Liver (tissue), 9 donors: Measurements from ENCODE around the gene CATSPER1. TPM values are rescaled to one million over a fixed set of nuclear protein-coding genes. Genes with fewer than 3 reads are reported as not detected.

Experiments
- DNase-seq: peaks from one replicate; pipeline ENCODE4 v3.0.0-alpha.2; 2017; ENCODE audit warnings: low spot score
- H3K27ac ChIP-seq, 2 donors: one replicate each; pipeline ENCODE4 v1.7.0; 2013; ENCODE audit warnings: inconsistent platforms in 2 of 2, low read length in 2 of 2, control low read depth in 1 of 2, low read depth in 1 of 2, mild to moderate bottlenecking in 1 of 2
- H3K27me3 ChIP-seq, 4 donors: one replicate each; pipeline versions ENCODE4 v1.6.1 to v1.7.0; 2013; ENCODE audit warnings: low read length in 3 of 4, inconsistent platforms in 1 of 4, mild to moderate bottlenecking in 1 of 4, moderate library complexity in 1 of 4; ENCODE audit not compliant: control insufficient read depth in 4 of 4, insufficient read depth in 4 of 4
- H3K36me3 ChIP-seq, 4 donors: one replicate each; pipeline versions ENCODE4 v1.6.1 to v1.7.0; 2013; ENCODE audit warnings: low read length in 3 of 4, mild to moderate bottlenecking in 3 of 4, low read depth in 1 of 4, moderate library complexity in 1 of 4; ENCODE audit not compliant: control insufficient read depth in 4 of 4, insufficient read depth in 3 of 4
- H3K4me1 ChIP-seq, 4 donors: one replicate each; pipeline versions ENCODE4 v1.6.1 to v1.7.0; 2013; ENCODE audit warnings: low read length in 3 of 4, mild to moderate bottlenecking in 3 of 4, moderate library complexity in 1 of 4; ENCODE audit not compliant: control insufficient read depth in 4 of 4, insufficient read depth in 4 of 4
- H3K4me3 ChIP-seq, 3 donors: one replicate each; pipeline versions ENCODE4 v1.6.1 to v1.7.0; 2013; ENCODE audit warnings: low read length in 3 of 3, control low read depth in 1 of 3, low read depth in 1 of 3, mild to moderate bottlenecking in 1 of 3
- H3K9ac ChIP-seq, 2 donors: one replicate each; pipeline ENCODE4 v1.7.0; 2013; ENCODE audit warnings: low read length in 2 of 2, mild to moderate bottlenecking in 2 of 2, moderate library complexity in 2 of 2, control low read depth in 1 of 2, low read depth in 1 of 2
- H3K9me3 ChIP-seq, 4 donors: one replicate each; pipeline versions ENCODE4 v1.6.1 to v1.7.0; 2013; ENCODE audit warnings: low read length in 3 of 4; ENCODE audit not compliant: control insufficient read depth in 4 of 4
- EGR1 ChIP-seq, 2 donors: IDR thresholded peaks; 2 replicates each; pipeline ENCODE4 v1.6.1; 2016 to 2018; ENCODE audit warnings: antibody characterized with exemption in 2 of 2, low read depth in 2 of 2
- FOXA1 ChIP-seq: IDR thresholded peaks from 2 replicates; pipeline ENCODE4 v1.6.1; 2016; ENCODE audit warnings: antibody characterized with exemption
- FOXA2 ChIP-seq: IDR thresholded peaks from 2 replicates; pipeline ENCODE4 v1.6.1; 2016; ENCODE audit warnings: antibody characterized with exemption
- HNF4A ChIP-seq, 2 donors: conservative IDR thresholded peaks; 2 replicates each; pipeline ENCODE4 v1.6.1; 2016; ENCODE audit warnings: antibody characterized with exemption in 2 of 2, mild to moderate bottlenecking in 2 of 2
- HNF4G ChIP-seq: IDR thresholded peaks from 2 replicates; pipeline ENCODE4 v1.6.1; 2016; ENCODE audit warnings: antibody characterized with exemption
- JUND ChIP-seq, 2 donors: IDR thresholded peaks; 2 replicates each; pipeline ENCODE4 v1.6.1; 2016; ENCODE audit warnings: antibody characterized with exemption in 2 of 2
- NR2F2 ChIP-seq: IDR thresholded peaks from 2 replicates; pipeline ENCODE4 v1.6.1; 2016; ENCODE audit warnings: antibody characterized with exemption
- RXRA ChIP-seq, 2 donors: IDR thresholded peaks; 2 replicates each; pipeline ENCODE4 v1.6.1; 2017 to 2018; ENCODE audit warnings: antibody characterized with exemption in 2 of 2, mild to moderate bottlenecking in 1 of 2
- SP1 ChIP-seq: IDR thresholded peaks from 2 replicates; pipeline ENCODE4 v1.6.1; 2018; ENCODE audit warnings: antibody characterized with exemption, mild to moderate bottlenecking
- YY1 ChIP-seq: IDR thresholded peaks from 2 replicates; pipeline ENCODE4 v1.6.1; 2016; ENCODE audit warnings: antibody characterized with exemption, mild to moderate bottlenecking
- WGBS: extraction: QIAGEN DNeasy Blood & Tissue Kit; methylation state at CpG from one replicate; pipeline ENCODE4 v1.1.7; 2013; 5-methylcytosine and 5-hydroxymethylcytosine counted together
- polyA plus RNA-seq, 2 donors: library from polyadenylated mRNA; stranded (reverse) in 1 of 2; unstranded in 1 of 2; fragments of 200-250 nt in 1 of 2; fragments of >200 nt in 1 of 2; fragmentation: Nextera tagmentation in 1 of 2; extraction: Ambion mirVana in 1 of 2; gene quantifications; one replicate each; pipeline versions ENCODE4 v1.2.1 to v1.2.3, GENCODE V29; 2013 to 2015
- total RNA-seq, 2 donors: library from RNA; depleted of rRNA; stranded (reverse); fragments of >200 nt; gene quantifications; one replicate each; pipeline ENCODE4 v1.2.3, GENCODE V29; 2014
- TF ChIP-seq, protein P1 (sequence below): IDR thresholded peaks from 2 replicates; pipeline ENCODE4 v1.6.1; 2016; ENCODE audit warnings: antibody characterized with exemption
- TF ChIP-seq, protein P2 (sequence below): IDR thresholded peaks from 2 replicates; pipeline ENCODE4 v1.6.1; 2016; ENCODE audit warnings: antibody characterized with exemption
- TF ChIP-seq, protein P3 (sequence below): fragments of 150-350 bp; IDR thresholded peaks from 2 replicates; pipeline ENCODE4 v1.5.1; 2017; ENCODE audit warnings: improper control_type of control experiment, low read depth, low read length; ENCODE audit not compliant: missing input control
- TF ChIP-seq, protein P4 (sequence below): IDR thresholded peaks from 2 replicates; pipeline ENCODE4 v1.6.1; 2016; ENCODE audit warnings: antibody characterized with exemption, mild to moderate bottlenecking
- TF ChIP-seq, protein P5 (sequence below): IDR thresholded peaks from 2 replicates; pipeline ENCODE4 v1.6.1; 2016; ENCODE audit warnings: antibody characterized with exemption
- donor health status: healthy.
- donor health status: healthy.
- donor health status: healthy.
- donor health status: healthy.
- donor health status: healthy.

Gene CATSPER1
- total and polyA plus RNA-seq, 4 donors: 0.17 TPM; not detected in 3

DNA sequence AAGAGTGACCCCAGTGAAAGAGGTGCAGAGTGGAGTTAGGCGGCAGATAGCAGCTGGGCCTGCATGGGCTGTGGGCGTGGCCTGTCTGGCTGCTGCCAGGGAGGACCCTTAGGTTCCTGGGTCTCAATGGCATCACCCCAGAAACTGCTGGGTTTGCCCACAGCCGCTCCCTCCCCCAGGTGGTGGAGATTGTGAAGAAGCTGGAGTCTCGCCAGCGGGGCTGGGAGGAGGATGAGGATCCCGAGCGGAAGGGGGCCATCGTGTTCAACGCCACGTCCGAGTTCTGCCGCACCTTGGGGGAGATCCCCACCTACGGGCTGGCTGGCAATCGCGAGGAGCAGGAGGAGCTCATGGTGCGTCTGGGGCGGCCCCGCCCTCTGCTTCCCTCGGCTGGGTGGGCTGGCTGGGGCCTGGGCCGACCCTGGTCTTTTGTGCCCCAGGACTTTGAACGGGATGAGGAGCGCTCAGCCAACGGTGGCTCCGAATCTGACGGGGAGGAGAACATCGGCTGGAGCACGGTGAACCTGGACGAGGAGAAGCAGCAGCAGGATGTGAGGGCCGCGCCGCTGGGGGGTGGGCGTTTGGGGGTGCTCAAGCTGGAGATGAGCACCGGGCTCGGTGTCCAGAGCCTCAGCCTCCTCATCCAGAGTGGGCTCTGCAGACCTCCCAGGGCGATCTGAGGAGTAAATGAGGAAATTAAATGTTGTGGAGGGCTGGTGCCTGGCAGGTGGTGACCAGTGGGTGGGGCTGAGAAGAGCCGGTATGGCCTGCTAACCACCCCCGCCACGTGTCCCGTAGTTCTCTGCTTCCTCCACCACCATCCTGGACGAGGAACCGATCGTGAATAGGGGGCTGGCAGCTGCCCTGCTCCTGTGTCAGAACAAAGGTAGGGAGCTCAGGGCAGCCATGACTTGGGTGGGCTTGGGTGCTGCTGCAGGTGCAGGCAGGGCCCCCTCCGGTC lies 49.8 kb downstream of the CATSPER1 start:
- TF ChIP-seq RXRA (IDR thresholded peaks at IDR 0.05) (no peak), HNF4G (no peak), HNF4A (conservative IDR thresholded peaks at IDR 0.05) (no peak), FOXA2 (no peak), JUND (IDR thresholded peaks at IDR 0.05) (no peak), SP1 (no peak), EGR1 (IDR thresholded peaks at IDR 0.05; ENCODE audit: low read depth in 2 of 2) (no peak), FOXA1 (no peak), NR2F2 (no peak), YY1 (no peak)
- TF ChIP-seq, protein P1, sequence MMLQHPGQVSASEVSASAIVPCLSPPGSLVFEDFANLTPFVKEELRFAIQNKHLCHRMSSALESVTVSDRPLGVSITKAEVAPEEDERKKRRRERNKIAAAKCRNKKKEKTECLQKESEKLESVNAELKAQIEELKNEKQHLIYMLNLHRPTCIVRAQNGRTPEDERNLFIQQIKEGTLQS: no peak
- TF ChIP-seq, protein P2, sequence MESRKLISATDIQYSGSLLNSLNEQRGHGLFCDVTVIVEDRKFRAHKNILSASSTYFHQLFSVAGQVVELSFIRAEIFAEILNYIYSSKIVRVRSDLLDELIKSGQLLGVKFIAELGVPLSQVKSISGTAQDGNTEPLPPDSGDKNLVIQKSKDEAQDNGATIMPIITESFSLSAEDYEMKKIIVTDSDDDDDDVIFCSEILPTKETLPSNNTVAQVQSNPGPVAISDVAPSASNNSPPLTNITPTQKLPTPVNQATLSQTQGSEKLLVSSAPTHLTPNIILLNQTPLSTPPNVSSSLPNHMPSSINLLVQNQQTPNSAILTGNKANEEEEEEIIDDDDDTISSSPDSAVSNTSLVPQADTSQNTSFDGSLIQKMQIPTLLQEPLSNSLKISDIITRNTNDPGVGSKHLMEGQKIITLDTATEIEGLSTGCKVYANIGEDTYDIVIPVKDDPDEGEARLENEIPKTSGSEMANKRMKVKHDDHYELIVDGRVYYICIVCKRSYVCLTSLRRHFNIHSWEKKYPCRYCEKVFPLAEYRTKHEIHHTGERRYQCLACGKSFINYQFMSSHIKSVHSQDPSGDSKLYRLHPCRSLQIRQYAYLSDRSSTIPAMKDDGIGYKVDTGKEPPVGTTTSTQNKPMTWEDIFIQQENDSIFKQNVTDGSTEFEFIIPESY: no peak
- TF ChIP-seq, protein P3, sequence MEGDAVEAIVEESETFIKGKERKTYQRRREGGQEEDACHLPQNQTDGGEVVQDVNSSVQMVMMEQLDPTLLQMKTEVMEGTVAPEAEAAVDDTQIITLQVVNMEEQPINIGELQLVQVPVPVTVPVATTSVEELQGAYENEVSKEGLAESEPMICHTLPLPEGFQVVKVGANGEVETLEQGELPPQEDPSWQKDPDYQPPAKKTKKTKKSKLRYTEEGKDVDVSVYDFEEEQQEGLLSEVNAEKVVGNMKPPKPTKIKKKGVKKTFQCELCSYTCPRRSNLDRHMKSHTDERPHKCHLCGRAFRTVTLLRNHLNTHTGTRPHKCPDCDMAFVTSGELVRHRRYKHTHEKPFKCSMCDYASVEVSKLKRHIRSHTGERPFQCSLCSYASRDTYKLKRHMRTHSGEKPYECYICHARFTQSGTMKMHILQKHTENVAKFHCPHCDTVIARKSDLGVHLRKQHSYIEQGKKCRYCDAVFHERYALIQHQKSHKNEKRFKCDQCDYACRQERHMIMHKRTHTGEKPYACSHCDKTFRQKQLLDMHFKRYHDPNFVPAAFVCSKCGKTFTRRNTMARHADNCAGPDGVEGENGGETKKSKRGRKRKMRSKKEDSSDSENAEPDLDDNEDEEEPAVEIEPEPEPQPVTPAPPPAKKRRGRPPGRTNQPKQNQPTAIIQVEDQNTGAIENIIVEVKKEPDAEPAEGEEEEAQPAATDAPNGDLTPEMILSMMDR: no peak
- TF ChIP-seq, protein P4, sequence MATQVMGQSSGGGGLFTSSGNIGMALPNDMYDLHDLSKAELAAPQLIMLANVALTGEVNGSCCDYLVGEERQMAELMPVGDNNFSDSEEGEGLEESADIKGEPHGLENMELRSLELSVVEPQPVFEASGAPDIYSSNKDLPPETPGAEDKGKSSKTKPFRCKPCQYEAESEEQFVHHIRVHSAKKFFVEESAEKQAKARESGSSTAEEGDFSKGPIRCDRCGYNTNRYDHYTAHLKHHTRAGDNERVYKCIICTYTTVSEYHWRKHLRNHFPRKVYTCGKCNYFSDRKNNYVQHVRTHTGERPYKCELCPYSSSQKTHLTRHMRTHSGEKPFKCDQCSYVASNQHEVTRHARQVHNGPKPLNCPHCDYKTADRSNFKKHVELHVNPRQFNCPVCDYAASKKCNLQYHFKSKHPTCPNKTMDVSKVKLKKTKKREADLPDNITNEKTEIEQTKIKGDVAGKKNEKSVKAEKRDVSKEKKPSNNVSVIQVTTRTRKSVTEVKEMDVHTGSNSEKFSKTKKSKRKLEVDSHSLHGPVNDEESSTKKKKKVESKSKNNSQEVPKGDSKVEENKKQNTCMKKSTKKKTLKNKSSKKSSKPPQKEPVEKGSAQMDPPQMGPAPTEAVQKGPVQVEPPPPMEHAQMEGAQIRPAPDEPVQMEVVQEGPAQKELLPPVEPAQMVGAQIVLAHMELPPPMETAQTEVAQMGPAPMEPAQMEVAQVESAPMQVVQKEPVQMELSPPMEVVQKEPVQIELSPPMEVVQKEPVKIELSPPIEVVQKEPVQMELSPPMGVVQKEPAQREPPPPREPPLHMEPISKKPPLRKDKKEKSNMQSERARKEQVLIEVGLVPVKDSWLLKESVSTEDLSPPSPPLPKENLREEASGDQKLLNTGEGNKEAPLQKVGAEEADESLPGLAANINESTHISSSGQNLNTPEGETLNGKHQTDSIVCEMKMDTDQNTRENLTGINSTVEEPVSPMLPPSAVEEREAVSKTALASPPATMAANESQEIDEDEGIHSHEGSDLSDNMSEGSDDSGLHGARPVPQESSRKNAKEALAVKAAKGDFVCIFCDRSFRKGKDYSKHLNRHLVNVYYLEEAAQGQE: no peak
- TF ChIP-seq, protein P5, sequence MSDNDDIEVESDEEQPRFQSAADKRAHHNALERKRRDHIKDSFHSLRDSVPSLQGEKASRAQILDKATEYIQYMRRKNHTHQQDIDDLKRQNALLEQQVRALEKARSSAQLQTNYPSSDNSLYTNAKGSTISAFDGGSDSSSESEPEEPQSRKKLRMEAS: no peak
- Histone ChIP-seq H3K9me3 (no peaks in the 10 kb centered on the region), H3K4me1 (no peaks in the 10 kb centered on the region), H3K36me3 (peaks cover 16 to 45% (median 26%) of the 10 kb centered on the region in 4 donors), H3K9ac (no peak overlapping the region), H3K4me3 (no peak overlapping the region), H3K27ac (no peak overlapping the region), H3K27me3 (no peaks in the 10 kb centered on the region)
- 89% methylated on average over 43 of the region's 43 CpGs for WGBS
- DNase-seq: no peak
